HEK293 (cell line): ENCODE results near the gene CPEB2.

Experiments
- CTCF ChIA-PET: fragments of 350-600 bp; formaldehyde crosslinking; extraction: SDS; loops from one replicate; lab custom pipeline; 2021; ENCODE audit warnings: antibody characterized with exemption; lab: Yijun Ruan, JAX
- POLR2A ChIA-PET: fragments of 300-600 bp; formaldehyde crosslinking; extraction: SDS; loops from one replicate; lab custom pipeline; 2020; ENCODE audit warnings: antibody characterized with exemption, inconsistent platforms; lab: Yijun Ruan, JAX
- H3K27ac ChIP-seq: fragments of 200-500 bp; sonication (Bioruptor generic); 2 replicates; pipeline ENCODE4 v1.5.1; 2014; ENCODE audit warnings: low read depth, low read length, control low read depth, inconsistent platforms; ENCODE audit errors: extremely low read depth
- H3K36me3 ChIP-seq, 2 experiments: fragments of 200-500 bp in 1 of 2; sonication (Bioruptor generic) in 1 of 2; 1 replicate in 1 of 2; 2 replicates in 1 of 2; pipeline ENCODE4 v1.5.1; 2014 to 2017; ENCODE audit warnings: inconsistent platforms in 2 of 2, low read length in 2 of 2; ENCODE audit not compliant: control insufficient read depth in 2 of 2, insufficient read depth in 1 of 2
- H3K4me1 ChIP-seq: fragments of 200-500 bp; sonication (Bioruptor generic); 2 replicates; pipeline ENCODE4 v1.5.1; 2014; ENCODE audit warnings: mild to moderate bottlenecking, low read length, inconsistent platforms; ENCODE audit not compliant: control insufficient read depth, insufficient read depth
- H3K4me3 ChIP-seq: 2 replicates; pipeline ENCODE4 v1.5.1; 2011; ENCODE audit warnings: low read depth, mild to moderate bottlenecking, control low read depth, low read length, moderate library complexity
- H3K9me3 ChIP-seq: fragments of 200-500 bp; sonication (Bioruptor generic); 2 replicates; pipeline ENCODE4 v1.5.1; 2014; ENCODE audit warnings: low read depth, low read length, inconsistent platforms; ENCODE audit not compliant: control insufficient read depth, insufficient read depth
- EGR2 ChIP-seq: fragments of 450-650 bp; formaldehyde crosslinking; IDR thresholded peaks from 2 replicates; pipeline ENCODE4 v1.5.1; 2016; ENCODE audit warnings: low read depth, missing biosample characterization, missing genetic modification characterization
- GLI4 ChIP-seq: fragments of 450-650 bp; formaldehyde crosslinking; IDR thresholded peaks from 2 replicates; pipeline ENCODE4 v1.5.1; 2016; ENCODE audit warnings: missing biosample characterization, missing genetic modification characterization
- GLIS2 ChIP-seq: fragments of 450-650 bp; formaldehyde crosslinking; IDR thresholded peaks from 2 replicates; pipeline ENCODE4 v1.5.1; 2016; ENCODE audit warnings: missing biosample characterization, missing genetic modification characterization
- KLF1 ChIP-seq: fragments of 450-650 bp; formaldehyde crosslinking; IDR thresholded peaks from 2 replicates; pipeline ENCODE4 v1.5.1; 2016; ENCODE audit warnings: missing biosample characterization, missing genetic modification characterization
- KLF7 ChIP-seq: fragments of 450-650 bp; formaldehyde crosslinking; IDR thresholded peaks from 2 replicates; pipeline ENCODE4 v1.5.1; 2016; ENCODE audit warnings: missing biosample characterization, missing genetic modification characterization, borderline replicate concordance
- KLF8 ChIP-seq: fragments of 450-650 bp; formaldehyde crosslinking; IDR thresholded peaks from 2 replicates; pipeline ENCODE4 v1.5.1; 2016; ENCODE audit warnings: missing biosample characterization, missing genetic modification characterization
- PATZ1 ChIP-seq: fragments of 450-650 bp; formaldehyde crosslinking; IDR thresholded peaks from 2 replicates; pipeline ENCODE4 v1.5.1; 2016; ENCODE audit warnings: missing biosample characterization, missing genetic modification characterization
- SP2 ChIP-seq: fragments of 450-650 bp; formaldehyde crosslinking; IDR thresholded peaks from 2 replicates; pipeline ENCODE4 v1.5.1; 2016; ENCODE audit warnings: missing biosample characterization, missing genetic modification characterization
- SP3 ChIP-seq: fragments of 450-650 bp; formaldehyde crosslinking; IDR thresholded peaks from 2 replicates; pipeline ENCODE4 v1.5.1; 2016; ENCODE audit warnings: missing biosample characterization, missing genetic modification characterization
- TCF7L2 ChIP-seq: IDR thresholded peaks from 2 replicates; pipeline ENCODE4 v1.6.1; 2011; ENCODE audit warnings: low read depth, mild to moderate bottlenecking, inconsistent platforms, low read length, moderate library complexity, borderline replicate concordance
- ZBTB20 ChIP-seq: fragments of 450-650 bp; formaldehyde crosslinking; IDR thresholded peaks from 2 replicates; pipeline ENCODE4 v1.5.1; 2016; ENCODE audit warnings: missing biosample characterization, missing genetic modification characterization
- ZEB2 ChIP-seq: fragments of 450-650 bp; formaldehyde crosslinking; IDR thresholded peaks from 2 replicates; pipeline ENCODE4 v1.5.1; 2016; ENCODE audit warnings: missing biosample characterization, missing genetic modification characterization
- ZFHX2 ChIP-seq: fragments of 450-650 bp; formaldehyde crosslinking; conservative IDR thresholded peaks from 2 replicates; pipeline ENCODE4 v1.5.1; 2016; ENCODE audit warnings: missing biosample characterization, missing genetic modification characterization
- ZFP37 ChIP-seq: fragments of 450-650 bp; formaldehyde crosslinking; IDR thresholded peaks from 2 replicates; pipeline ENCODE4 v1.5.1; 2016; ENCODE audit warnings: missing biosample characterization, missing genetic modification characterization
- ZIC2 ChIP-seq: fragments of 450-650 bp; formaldehyde crosslinking; IDR thresholded peaks from 2 replicates; pipeline ENCODE4 v1.5.1; 2016; ENCODE audit warnings: missing biosample characterization, missing genetic modification characterization
- ZNF311 ChIP-seq: fragments of 450-650 bp; formaldehyde crosslinking; IDR thresholded peaks from 2 replicates; pipeline ENCODE4 v1.5.1; 2017; ENCODE audit warnings: missing biosample characterization, missing genetic modification characterization, borderline replicate concordance
- ZNF335 ChIP-seq: fragments of 450-650 bp; formaldehyde crosslinking; conservative IDR thresholded peaks from 2 replicates; pipeline ENCODE4 v1.5.1; 2016; ENCODE audit warnings: missing biosample characterization, missing genetic modification characterization
- ZNF341 ChIP-seq: fragments of 450-650 bp; formaldehyde crosslinking; IDR thresholded peaks from 2 replicates; pipeline ENCODE4; 2016; ENCODE audit warnings: low read depth, missing biosample characterization, missing genetic modification characterization
- ZNF391 ChIP-seq: fragments of 450-650 bp; formaldehyde crosslinking; IDR thresholded peaks from 2 replicates; pipeline ENCODE4 v1.5.1; 2016; ENCODE audit warnings: low read depth, missing biosample characterization, missing genetic modification characterization, borderline replicate concordance
- ZNF423 ChIP-seq: fragments of 450-650 bp; formaldehyde crosslinking; IDR thresholded peaks from 2 replicates; pipeline ENCODE4 v1.5.1; 2016; ENCODE audit warnings: missing biosample characterization, missing genetic modification characterization
- ZNF571 ChIP-seq: fragments of 450-650 bp; formaldehyde crosslinking; IDR thresholded peaks from 2 replicates; pipeline ENCODE4 v1.5.0; 2017; ENCODE audit warnings: missing biosample characterization, missing genetic modification characterization
- ZNF585B ChIP-seq: fragments of 450-650 bp; formaldehyde crosslinking; IDR thresholded peaks from 2 replicates; pipeline ENCODE4 v1.5.1; 2016; ENCODE audit warnings: missing biosample characterization, missing genetic modification characterization
- ZNF600 ChIP-seq: fragments of 450-650 bp; formaldehyde crosslinking; IDR thresholded peaks from 2 replicates; pipeline ENCODE4 v1.5.1; 2016; ENCODE audit warnings: missing biosample characterization, missing genetic modification characterization
- ZNF610 ChIP-seq: fragments of 450-650 bp; formaldehyde crosslinking; IDR thresholded peaks from 2 replicates; pipeline ENCODE4 v1.5.1; 2016; ENCODE audit warnings: missing biosample characterization, missing genetic modification characterization, borderline replicate concordance
- ZNF624 ChIP-seq: fragments of 450-650 bp; formaldehyde crosslinking; IDR thresholded peaks from 2 replicates; pipeline ENCODE4 v1.5.1; 2017; ENCODE audit warnings: missing biosample characterization, missing genetic modification characterization
- ZNF701 ChIP-seq: fragments of 450-650 bp; formaldehyde crosslinking; IDR thresholded peaks from 2 replicates; pipeline ENCODE4 v1.5.1; 2016; ENCODE audit warnings: missing biosample characterization, missing genetic modification characterization
- ZNF791 ChIP-seq: fragments of 450-650 bp; formaldehyde crosslinking; IDR thresholded peaks from 2 replicates; pipeline ENCODE4 v1.5.1; 2016; ENCODE audit warnings: missing biosample characterization, missing genetic modification characterization
- TF ChIP-seq, protein P1 (sequence below): fragments of 450-650 bp; formaldehyde crosslinking; optimal IDR thresholded peaks from 2 replicates; pipeline ENCODE3; 2016; ENCODE audit warnings: missing biosample characterization, mild to moderate bottlenecking, missing genetic modification characterization

The CPEB2 gene

GRCh38 chr4:15003891-15004738 lies 1.8 kb downstream of the CPEB2 start:
- peak overlapping the region; percentile 83 for H3K4me3 ChIP-seq
- POLR2A ChIA-PET, result interaction anchor here (1.1 kb wide), 1 partner anchor 1789 kb away, joined by 5 read pairs; no protein-coding TSS in a partner anchor
- no peak for TF ChIP-seq ZNF585B (tag by site-specific recombination)
- TF ChIP-seq, protein P1, sequence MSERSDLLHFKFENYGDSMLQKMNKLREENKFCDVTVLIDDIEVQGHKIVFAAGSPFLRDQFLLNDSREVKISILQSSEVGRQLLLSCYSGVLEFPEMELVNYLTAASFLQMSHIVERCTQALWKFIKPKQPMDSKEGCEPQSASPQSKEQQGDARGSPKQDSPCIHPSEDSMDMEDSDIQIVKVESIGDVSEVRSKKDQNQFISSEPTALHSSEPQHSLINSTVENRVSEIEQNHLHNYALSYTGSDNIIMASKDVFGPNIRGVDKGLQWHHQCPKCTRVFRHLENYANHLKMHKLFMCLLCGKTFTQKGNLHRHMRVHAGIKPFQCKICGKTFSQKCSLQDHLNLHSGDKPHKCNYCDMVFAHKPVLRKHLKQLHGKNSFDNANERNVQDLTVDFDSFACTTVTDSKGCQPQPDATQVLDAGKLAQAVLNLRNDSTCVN (tag by site-specific recombination), result peak; percentile 65
- peak; percentile 45 for TF ChIP-seq EGR2
- TF ChIP-seq ZFHX2 (tag by site-specific recombination), result peak; percentile 28; the same call in 1 of the 2 replicates
- peaks cover 0 to 6% of the 10 kb centered on the region in 2 experiments; a peak in 1 of 3 replicates for H3K36me3 ChIP-seq
- H3K4me1 ChIP-seq, result no peaks in the 10 kb centered on the region; the same call in 1 of the 2 replicates
- H3K9me3 ChIP-seq, result no peaks in the 10 kb centered on the region
- H3K27ac ChIP-seq, result peak overlapping the region; percentile 98
- CTCF ChIA-PET, result no interaction called here

DNA sequence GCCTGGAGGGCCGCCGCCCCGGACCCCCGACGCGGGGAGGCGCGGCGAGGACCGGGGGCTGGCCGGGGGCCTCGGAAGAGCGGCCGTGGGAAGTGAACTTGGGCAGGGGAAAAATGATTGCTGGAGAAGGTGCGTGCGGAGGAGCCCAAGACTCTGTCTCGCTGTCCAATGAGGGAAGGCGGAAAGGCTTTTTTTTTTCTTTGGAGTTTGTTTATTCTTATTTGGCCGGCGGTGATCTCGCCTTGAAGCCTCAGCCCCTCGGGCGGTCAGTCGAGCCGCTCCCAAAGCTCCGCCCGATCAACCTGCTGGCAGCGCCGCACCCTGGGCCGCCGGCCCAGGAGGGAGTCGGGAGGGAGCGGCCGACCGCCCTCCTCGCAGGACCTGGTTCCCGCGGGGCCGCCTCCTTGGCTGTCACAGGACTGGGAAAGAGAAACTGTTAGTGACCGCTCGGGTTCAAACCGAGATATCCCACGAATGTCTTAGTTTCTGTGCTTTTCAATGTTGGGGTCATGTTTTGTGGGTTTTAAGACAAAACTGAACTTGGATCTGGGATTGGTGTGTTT lies 2.5 kb downstream of the CPEB2 start:
- TF ChIP-seq ZNF701 (no peak), ZNF624 (no peak), ZNF391 (tag by site-specific recombination) (no peak), TCF7L2 (peak; percentile 71; the same call in 1 of the 2 replicates), ZBTB20 (tag by site-specific recombination) (peak; percentile 68; the same call in 1 of the 2 replicates), ZNF335 (tag by site-specific recombination) (peak; percentile 88), SP2 (tag by site-specific recombination) (peak; percentile 50), ZNF423 (tag by site-specific recombination) (peak; percentile 63), ZNF571 (no peak), KLF8 (tag by site-specific recombination) (peak; percentile 43; the same call in 1 of the 2 replicates), SP3 (tag by site-specific recombination) (peak; percentile 40), ZFP37 (tag by site-specific recombination) (peak; percentile 20; the same call in 1 of the 2 replicates), ZNF600 (peak; percentile 47; the same call in 1 of the 2 replicates), GLIS2 (tag by site-specific recombination) (peak; percentile 56), KLF7 (tag by site-specific recombination) (peak; percentile 72; the same call in 1 of the 2 replicates), ZNF311 (tag by site-specific recombination) (no peak), ZEB2 (tag by site-specific recombination) (peak; percentile 27; the same call in 1 of the 2 replicates), ZNF791 (tag by site-specific recombination) (no peak), GLI4 (tag by site-specific recombination) (no peak), PATZ1 (tag by site-specific recombination) (peak; percentile 33), ZNF341 (tag by site-specific recombination) (peak; percentile 68), KLF1 (tag by site-specific recombination) (peak; percentile 85), ZIC2 (tag by site-specific recombination) (peak; percentile 86), ZNF610 (peak; percentile 52; the same call in 1 of the 2 replicates)
- TF ChIP-seq, protein P1 (tag by site-specific recombination), result peak; percentile 34

More for the DNA sequence above, 2.5 kb downstream of the CPEB2 start:
- Histone ChIP-seq H3K27ac (peak overlapping the region; percentile 98), H3K4me1 (no peaks in the 10 kb centered on the region; the same call in 1 of the 2 replicates), H3K36me3 (peaks cover 0 to 10% of the 10 kb centered on the region in 2 experiments; a peak in 1 of 3 replicates), H3K9me3 (no peaks in the 10 kb centered on the region), H3K4me3 (peak overlapping the region; percentile 83)
- ChIA-PET POLR2A (no interaction called here), CTCF (no interaction called here)
